Glutamatergic neuron (in vitro differentiated cells): ENCODE results near the gene SLC6A11. TPM values are rescaled to one million over a fixed set of nuclear protein-coding genes. Genes with fewer than 3 reads are reported as not detected.

Source experiments
- DNase-seq: peaks from one replicate; pipeline ENCODE4 v3.0.0; 2022
- H3K27ac Mint-ChIP-seq: one replicate; pipeline ENCODE4 v1.8.0; 2020; ENCODE audit warnings: mild to moderate bottlenecking, mixed read lengths, inconsistent platforms; ENCODE audit not compliant: unreplicated experiment
- H3K27me3 Mint-ChIP-seq: one replicate; pipeline ENCODE4 v1.8.0; 2020; ENCODE audit warnings: mild to moderate bottlenecking, moderate library complexity, mixed read lengths, inconsistent platforms; ENCODE audit not compliant: unreplicated experiment
- H3K36me3 Mint-ChIP-seq: one replicate; pipeline ENCODE4 v1.8.0; 2020; ENCODE audit warnings: mild to moderate bottlenecking, mixed read lengths, inconsistent platforms; ENCODE audit not compliant: unreplicated experiment
- H3K4me1 Mint-ChIP-seq: one replicate; pipeline ENCODE4 v1.8.0; 2020; ENCODE audit warnings: mild to moderate bottlenecking, low read depth, mixed read lengths, inconsistent platforms; ENCODE audit not compliant: unreplicated experiment
- H3K4me3 Mint-ChIP-seq: one replicate; pipeline ENCODE4 v1.8.0; 2020; ENCODE audit warnings: mild to moderate bottlenecking, mixed read lengths, inconsistent platforms; ENCODE audit not compliant: unreplicated experiment
- H3K9me3 Mint-ChIP-seq: one replicate; pipeline ENCODE4 v1.8.0; 2020; ENCODE audit warnings: mild to moderate bottlenecking, moderate library complexity, mixed read lengths, inconsistent platforms; ENCODE audit not compliant: unreplicated experiment
- CTCF ChIP-seq: fragments of 200-600 bp; sonication (generic); IDR thresholded peaks from one replicate; pipeline ENCODE4 v1.5.0; 2021; ENCODE audit not compliant: partially characterized antibody, unreplicated experiment
- total RNA-seq: library from RNA; stranded (reverse); fragmentation: NEBNext Ultra II Directional; extraction: Animal tissue kit (Norgen Biotek cat#: 25700); gene quantifications from one replicate; pipeline ENCODE4 v1.2.1, GENCODE V29; 2021; ENCODE audit not compliant: unreplicated experiment

SLC6A11 gene
- total RNA-seq, 1 donor from 2014 or later, result not detected

DNA sequence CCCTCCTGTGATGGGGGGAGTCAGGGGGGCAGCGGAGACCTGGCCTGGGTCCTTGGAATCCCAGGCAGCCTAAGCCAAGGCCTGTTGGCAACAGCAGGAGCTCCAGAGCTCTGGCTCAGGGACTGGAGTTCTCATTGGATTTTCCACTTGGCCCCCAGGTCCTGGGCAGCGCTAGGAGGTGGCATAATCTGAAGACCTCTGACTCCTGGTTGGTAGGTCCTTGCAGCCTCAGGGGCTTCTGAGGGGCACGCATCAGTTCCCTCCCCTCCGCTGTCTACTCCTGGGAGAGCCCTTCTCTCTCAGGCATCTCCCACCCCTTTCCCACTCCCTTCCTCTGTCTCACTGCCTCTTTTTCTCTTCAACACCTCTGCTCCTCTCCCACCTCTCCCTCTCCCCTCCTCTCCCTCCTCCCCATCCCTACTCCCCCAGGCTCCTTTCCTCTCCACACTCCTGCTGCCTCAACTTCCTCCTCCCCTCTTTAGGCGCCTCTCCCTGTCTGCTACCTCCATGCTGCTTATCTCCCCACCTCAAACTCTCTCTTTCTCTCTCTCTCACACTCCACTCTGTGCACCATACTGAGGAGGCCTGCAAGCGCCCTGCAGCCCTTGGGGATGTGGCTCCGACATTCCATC is 135.4 kb downstream of the SLC6A11 start:
- H3K4me1 Mint-ChIP-seq, result no peaks in the 10 kb centered on the region
- H3K4me3 Mint-ChIP-seq, result no peak overlapping the region
- no peak for TF ChIP-seq CTCF
- H3K9me3 Mint-ChIP-seq, result peaks cover 4% of the 10 kb centered on the region
- H3K27ac Mint-ChIP-seq, result no peak overlapping the region
- peaks cover 8% of the 10 kb centered on the region for H3K27me3 Mint-ChIP-seq
- no peaks in the 10 kb centered on the region for H3K36me3 Mint-ChIP-seq
- no peak for DNase-seq

- no peak for TF ChIP-seq CTCF
- H3K4me1 Mint-ChIP-seq, result peaks cover 2% of the 10 kb centered on the region
- H3K4me3 Mint-ChIP-seq, result no peak overlapping the region
- H3K36me3 Mint-ChIP-seq, result no peaks in the 10 kb centered on the region
- no peak overlapping the region for H3K27ac Mint-ChIP-seq
- peaks cover 10% of the 10 kb centered on the region for H3K27me3 Mint-ChIP-seq
- peaks cover 4% of the 10 kb centered on the region for H3K9me3 Mint-ChIP-seq
- DNase-seq, result no peak
Measured at GRCh38 chr3:10952525-10952924, 136.5 kb downstream of the SLC6A11 start.

GRCh38 chr3:10954740-10955139 is 138.7 kb downstream of the SLC6A11 start:
- no peak for DNase-seq
- TF ChIP-seq CTCF, result no peak
- Mint-ChIP-seq H3K36me3 (no peaks in the 10 kb centered on the region), H3K27me3 (peaks cover 10% of the 10 kb centered on the region), H3K4me1 (peaks cover 2% of the 10 kb centered on the region), H3K9me3 (peaks cover 4% of the 10 kb centered on the region), H3K4me3 (no peak overlapping the region), H3K27ac (no peak overlapping the region)

GRCh38 chr3:10955711-10956453 is 139.9 kb downstream of the SLC6A11 start:
- H3K9me3 Mint-ChIP-seq, result peaks cover 4% of the 10 kb centered on the region
- no peaks in the 10 kb centered on the region for H3K36me3 Mint-ChIP-seq
- H3K4me3 Mint-ChIP-seq, result peak overlapping the region; percentile 27
- peaks cover 13% of the 10 kb centered on the region for H3K27me3 Mint-ChIP-seq
- peaks cover 4% of the 10 kb centered on the region for H3K4me1 Mint-ChIP-seq
- DNase-seq, result no peak
- no peak for TF ChIP-seq CTCF
- H3K27ac Mint-ChIP-seq, result peak overlapping the region; percentile 62

DNA sequence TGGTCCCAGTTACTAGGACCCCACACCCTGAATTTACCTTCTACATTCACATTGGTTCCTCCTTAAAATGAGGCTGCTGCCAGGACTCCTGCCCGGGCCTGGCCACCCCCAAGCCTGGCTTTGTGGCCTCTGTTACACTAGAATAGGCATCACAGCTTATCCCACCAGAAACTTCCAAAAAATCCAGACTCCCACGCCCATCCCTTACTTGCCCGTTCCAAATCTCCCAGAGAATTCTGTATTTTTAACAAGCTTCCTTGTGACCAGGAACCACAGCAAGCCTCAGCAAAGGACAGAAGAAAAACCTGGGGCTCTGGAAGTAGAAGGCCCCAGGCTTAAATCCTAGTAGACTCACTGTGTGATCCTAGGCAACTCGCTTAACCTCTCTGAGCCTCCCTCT is 140.5 kb downstream of the SLC6A11 start:
- H3K27me3 Mint-ChIP-seq, result peaks cover 13% of the 10 kb centered on the region
- no peak for TF ChIP-seq CTCF
- H3K4me3 Mint-ChIP-seq, result no peak overlapping the region
- no peak for DNase-seq
- H3K36me3 Mint-ChIP-seq, result no peaks in the 10 kb centered on the region
- H3K4me1 Mint-ChIP-seq, result peaks cover 4% of the 10 kb centered on the region
- H3K9me3 Mint-ChIP-seq, result peaks cover 4% of the 10 kb centered on the region
- no peak overlapping the region for H3K27ac Mint-ChIP-seq
